Measurements from ENCODE around the gene THADA.
"Not testable (repeated sequence)": the region's sequence is repeated elsewhere in the genome, so short reads cannot be mapped to it uniquely, and the experiment has no call there.

THADA gene

GRCh38 chr2:43190311-43191052, 405.4 kb downstream of the THADA start:
- no peak for TF ChIP-seq CTCF (IDR thresholded peaks at IDR 0.05; ENCODE audit: insufficient read depth, missing control alignments)

DNA sequence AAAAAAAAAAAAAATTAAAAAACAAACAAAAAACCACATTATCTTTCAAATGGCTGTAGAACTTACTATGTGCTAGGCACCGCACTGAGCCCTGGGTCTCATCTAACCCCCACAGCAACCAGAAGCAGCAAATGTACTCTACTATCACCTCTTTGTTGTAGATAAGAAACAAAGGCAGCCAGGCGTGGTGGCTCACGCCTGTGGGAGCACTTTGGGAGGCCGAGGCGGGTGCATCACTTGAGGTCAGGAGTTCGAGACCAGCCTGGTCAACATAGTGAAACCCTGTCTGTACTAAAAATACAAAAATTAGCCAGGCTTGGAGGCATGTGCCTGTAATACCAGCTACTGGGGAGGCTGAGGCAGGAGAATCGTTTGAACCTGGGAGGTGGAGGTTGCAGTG, 406.0 kb downstream of the THADA start:
- not testable (repeated sequence) for FAIRE-seq; DNase-seq (ENCODE audit: insufficient read length, low spot score)

More at GRCh38 chr2:43190311-43191052, 405.4 kb downstream of the THADA start:
- DNase-seq (ENCODE audit: insufficient read length, low spot score) (no peak), FAIRE-seq (no peak)

DNA sequence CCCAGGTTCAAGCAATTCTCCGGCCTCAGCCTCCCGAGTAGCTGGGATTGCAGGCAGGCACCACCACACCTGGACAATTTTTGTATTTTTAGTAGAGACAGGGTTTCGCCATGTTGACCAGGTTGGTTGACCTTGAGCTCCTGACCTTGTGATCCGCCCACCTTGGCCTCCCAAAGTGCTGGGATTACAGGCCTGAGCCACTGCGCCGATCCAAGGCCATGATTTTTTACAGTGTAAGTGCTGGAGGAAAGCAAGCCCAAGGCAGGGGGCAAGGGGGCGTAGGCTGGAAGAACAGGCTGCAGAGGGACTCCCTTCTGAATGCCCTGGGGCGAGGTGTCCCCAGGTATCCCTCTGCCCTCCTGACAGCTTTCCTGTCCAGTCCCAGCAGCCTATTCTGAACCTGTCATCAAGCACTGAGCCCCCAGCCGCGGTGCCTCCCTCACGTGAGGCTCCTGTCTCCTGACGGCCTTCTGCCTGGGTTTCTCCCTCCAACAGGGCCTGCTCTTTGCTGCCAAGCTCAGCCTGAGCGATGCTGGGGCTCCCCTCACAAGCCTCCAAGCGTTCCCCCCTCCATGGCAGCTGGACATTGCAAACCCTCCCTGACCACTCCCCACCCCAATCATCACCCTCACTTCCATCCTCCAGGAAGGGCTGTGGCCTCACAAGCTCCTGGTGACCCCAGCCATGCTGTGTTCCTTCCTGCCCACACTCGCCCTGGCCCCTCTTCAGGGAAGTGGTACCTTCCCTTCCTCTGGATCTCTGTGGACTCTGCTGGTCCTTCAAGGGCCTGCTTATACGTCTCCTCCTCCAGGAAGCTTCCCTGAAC, 407.1 kb downstream of the THADA start:
- no peak for TF ChIP-seq CTCF (IDR thresholded peaks at IDR 0.05; ENCODE audit: insufficient read depth, missing control alignments)
- no peak for FAIRE-seq

GRCh38 chr2:43186679-43187374, 409.0 kb downstream of the THADA start:
- DNase-seq (ENCODE audit: insufficient read length, low spot score) (no peak), FAIRE-seq (no peak)
- no peak for TF ChIP-seq CTCF (IDR thresholded peaks at IDR 0.05; ENCODE audit: insufficient read depth, missing control alignments)

More for the DNA sequence above, 407.1 kb downstream of the THADA start:
- DNase-seq (ENCODE audit: insufficient read length, low spot score): no peak

DNA sequence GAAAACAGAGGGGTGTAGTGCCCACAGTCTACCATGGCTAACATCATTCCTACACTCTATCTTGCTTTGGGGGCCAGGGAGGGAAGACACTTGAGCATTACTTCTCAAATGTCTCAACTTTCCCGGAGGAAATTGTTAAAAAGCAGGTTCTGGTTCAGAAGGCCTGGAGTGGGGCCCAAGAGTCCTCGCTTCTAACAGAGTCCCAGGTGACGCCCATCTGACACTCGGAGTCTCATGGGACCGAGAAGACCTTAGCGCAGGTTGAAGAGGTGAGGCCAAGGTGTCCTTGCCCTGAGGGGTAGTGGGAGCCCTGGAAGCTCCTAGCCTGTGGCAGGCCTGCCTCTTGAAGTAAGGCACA, 409.5 kb downstream of the THADA start:
- no peak for DNase-seq (ENCODE audit: insufficient read length, low spot score)
- no peak for FAIRE-seq

DNA sequence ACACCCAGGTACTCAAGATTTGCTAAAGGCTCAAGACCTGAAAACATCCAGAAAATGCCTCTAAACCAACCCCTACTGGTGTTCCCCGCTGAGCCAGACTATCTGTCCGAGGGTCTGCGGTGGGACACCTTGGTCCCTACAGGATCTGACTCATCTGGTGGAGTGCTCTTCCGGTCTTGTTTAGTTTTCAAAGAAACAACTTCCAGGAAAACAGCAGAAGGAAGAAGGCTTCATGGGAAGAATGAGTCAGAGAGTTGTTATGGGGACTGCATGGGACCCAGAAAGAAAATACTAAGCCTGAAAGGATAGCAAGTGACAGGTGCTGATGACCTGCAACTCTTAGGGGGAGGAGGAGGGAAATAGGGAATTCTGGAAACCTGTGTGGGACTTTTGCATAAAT, 410.7 kb downstream of the THADA start:
- DNase-seq (ENCODE audit: insufficient read length, low spot score) (no peak), FAIRE-seq (no peak)
- no peak for TF ChIP-seq CTCF (IDR thresholded peaks at IDR 0.05; ENCODE audit: insufficient read depth, missing control alignments)

More for the DNA sequence above, 409.5 kb downstream of the THADA start:
- TF ChIP-seq CTCF (IDR thresholded peaks at IDR 0.05; ENCODE audit: insufficient read depth, missing control alignments): no peak

DNA sequence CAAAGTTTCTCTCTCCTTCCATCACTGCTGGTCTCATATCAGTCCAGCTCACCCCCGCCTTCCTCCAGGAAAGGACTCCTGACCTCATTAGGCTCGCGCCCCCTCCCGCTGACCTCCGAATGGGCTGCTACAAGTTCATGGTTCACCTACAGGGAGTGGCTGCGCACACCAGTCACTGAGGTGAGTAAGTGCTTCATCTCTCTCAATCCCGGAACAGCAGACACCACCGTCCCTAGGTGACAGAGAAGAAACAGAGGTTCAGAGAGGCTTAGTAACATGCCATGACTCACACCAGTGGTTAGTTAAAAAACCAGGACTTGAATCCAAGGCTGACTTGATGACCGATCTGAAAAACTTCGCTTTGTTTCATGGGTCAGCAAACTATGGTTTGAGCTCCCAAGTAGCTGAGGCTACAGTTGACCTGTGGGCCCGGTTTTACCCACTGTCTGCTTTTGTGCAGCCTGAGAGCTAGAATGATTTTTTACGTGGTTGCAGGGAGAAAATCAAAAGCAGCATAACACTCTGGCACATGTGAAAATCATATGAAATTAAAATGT, 411.4 kb downstream of the THADA start:
- no peak for TF ChIP-seq CTCF (IDR thresholded peaks at IDR 0.05; ENCODE audit: insufficient read depth, missing control alignments)
- no peak for DNase-seq (ENCODE audit: insufficient read length, low spot score)
- no peak for FAIRE-seq

Data from D721Med (cell line).